ENCODE results near the gene SUCLG2.
A peak's percentile ranks its signal among the peaks of the same experiment; 100 is the strongest.

SUCLG2 gene

GRCh38 chr3:67516496-67516895 lies 137.9 kb downstream of the SUCLG2 start:
- DNase-seq: no peak

GRCh38 chr3:67515778-67516177 lies 138.6 kb downstream of the SUCLG2 start:
- Histone ChIP-seq H3K4me3 (ENCODE audit: low read depth, low read length) (no peak overlapping the region), H3K9me3 (ENCODE audit: severe bottlenecking) (no peaks in the 10 kb centered on the region), H3K36me3 (0 out of 2 replicates have a peak, but pooled peaks cover 4% of the 10 kb centered on the region), H3K27me3 (ENCODE audit: insufficient read depth, low read depth, severe bottlenecking) (no peaks in the 10 kb centered on the region), H3K27ac (no peak overlapping the region)
- TF ChIP-seq, protein P1, sequence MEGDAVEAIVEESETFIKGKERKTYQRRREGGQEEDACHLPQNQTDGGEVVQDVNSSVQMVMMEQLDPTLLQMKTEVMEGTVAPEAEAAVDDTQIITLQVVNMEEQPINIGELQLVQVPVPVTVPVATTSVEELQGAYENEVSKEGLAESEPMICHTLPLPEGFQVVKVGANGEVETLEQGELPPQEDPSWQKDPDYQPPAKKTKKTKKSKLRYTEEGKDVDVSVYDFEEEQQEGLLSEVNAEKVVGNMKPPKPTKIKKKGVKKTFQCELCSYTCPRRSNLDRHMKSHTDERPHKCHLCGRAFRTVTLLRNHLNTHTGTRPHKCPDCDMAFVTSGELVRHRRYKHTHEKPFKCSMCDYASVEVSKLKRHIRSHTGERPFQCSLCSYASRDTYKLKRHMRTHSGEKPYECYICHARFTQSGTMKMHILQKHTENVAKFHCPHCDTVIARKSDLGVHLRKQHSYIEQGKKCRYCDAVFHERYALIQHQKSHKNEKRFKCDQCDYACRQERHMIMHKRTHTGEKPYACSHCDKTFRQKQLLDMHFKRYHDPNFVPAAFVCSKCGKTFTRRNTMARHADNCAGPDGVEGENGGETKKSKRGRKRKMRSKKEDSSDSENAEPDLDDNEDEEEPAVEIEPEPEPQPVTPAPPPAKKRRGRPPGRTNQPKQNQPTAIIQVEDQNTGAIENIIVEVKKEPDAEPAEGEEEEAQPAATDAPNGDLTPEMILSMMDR (IDR thresholded peaks at IDR 0.05; ENCODE audit: low read depth, low read length): no peak
- peak; percentile 39 for DNase-seq

More at GRCh38 chr3:67516496-67516895, 137.9 kb downstream of the SUCLG2 start:
- no peak overlapping the region for H3K27ac ChIP-seq
- H3K27me3 ChIP-seq (ENCODE audit: insufficient read depth, low read depth, severe bottlenecking): no peaks in the 10 kb centered on the region
- TF ChIP-seq, protein P1 (IDR thresholded peaks at IDR 0.05; ENCODE audit: low read depth, low read length): no peak
- H3K4me3 ChIP-seq (ENCODE audit: low read depth, low read length): no peak overlapping the region
- H3K36me3 ChIP-seq: 0 out of 2 replicates have a peak, but pooled peaks cover 4% of the 10 kb centered on the region
- H3K9me3 ChIP-seq (ENCODE audit: severe bottlenecking): no peaks in the 10 kb centered on the region

DNA sequence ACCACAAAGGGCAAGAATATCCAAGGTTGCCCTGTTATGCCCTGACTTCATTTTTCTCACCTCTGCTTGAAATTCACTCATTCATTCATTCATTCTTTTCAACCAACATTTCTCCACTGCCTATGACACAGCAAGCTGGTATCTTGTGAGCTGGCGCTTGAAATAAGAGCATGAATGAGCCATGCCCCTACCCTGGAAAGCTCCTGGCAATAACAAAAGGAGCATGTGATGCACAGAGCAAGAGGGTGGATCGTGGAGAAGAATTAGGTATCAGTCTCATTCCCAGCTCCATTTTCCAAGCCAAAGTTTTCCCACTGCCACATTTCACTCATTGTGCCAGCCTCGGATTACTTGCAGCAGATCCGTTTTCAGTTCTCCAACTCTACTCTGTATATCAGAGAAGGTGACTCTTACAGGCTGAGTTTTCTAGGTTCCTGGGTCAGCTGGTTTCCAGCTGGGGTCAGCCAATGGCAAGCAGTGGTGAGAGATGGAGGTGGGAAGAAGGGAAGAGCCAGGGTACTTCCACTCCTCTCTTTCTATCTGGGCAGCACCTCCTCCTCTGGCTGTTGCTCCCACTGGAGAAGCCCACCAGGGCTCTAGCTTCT lies 144.8 kb downstream of the SUCLG2 start:
- Histone ChIP-seq H3K9me3 (ENCODE audit: severe bottlenecking) (no peaks in the 10 kb centered on the region), H3K36me3 (0 out of 2 replicates have a peak, but pooled peaks cover 2% of the 10 kb centered on the region), H3K4me3 (ENCODE audit: low read depth, low read length) (no peak overlapping the region), H3K27ac (no peak overlapping the region), H3K27me3 (ENCODE audit: insufficient read depth, low read depth, severe bottlenecking) (no peaks in the 10 kb centered on the region)
- DNase-seq: no peak
- TF ChIP-seq, protein P1 (IDR thresholded peaks at IDR 0.05; ENCODE audit: low read depth, low read length): no peak

GRCh38 chr3:67507584-67507983 lies 146.8 kb downstream of the SUCLG2 start:
- Histone ChIP-seq H3K9me3 (ENCODE audit: severe bottlenecking) (no peaks in the 10 kb centered on the region), H3K36me3 (no peaks in the 10 kb centered on the region), H3K4me3 (ENCODE audit: low read depth, low read length) (no peak overlapping the region), H3K27me3 (ENCODE audit: insufficient read depth, low read depth, severe bottlenecking) (no peaks in the 10 kb centered on the region), H3K27ac (no peak overlapping the region)
- TF ChIP-seq, protein P1 (IDR thresholded peaks at IDR 0.05; ENCODE audit: low read depth, low read length): no peak
- DNase-seq: no peak

- Histone ChIP-seq H3K4me3 (ENCODE audit: low read depth, low read length) (no peak overlapping the region), H3K27me3 (ENCODE audit: insufficient read depth, low read depth, severe bottlenecking) (no peaks in the 10 kb centered on the region), H3K36me3 (no peaks in the 10 kb centered on the region), H3K9me3 (ENCODE audit: severe bottlenecking) (no peaks in the 10 kb centered on the region), H3K27ac (no peak overlapping the region)
- TF ChIP-seq, protein P1 (IDR thresholded peaks at IDR 0.05; ENCODE audit: low read depth, low read length): no peak
- no peak for DNase-seq
These were observed 153.7 kb downstream of the SUCLG2 start for GRCh38 chr3:67500709-67501108.

- Histone ChIP-seq H3K4me3 (ENCODE audit: low read depth, low read length) (no peak overlapping the region), H3K9me3 (ENCODE audit: severe bottlenecking) (no peaks in the 10 kb centered on the region), H3K27ac (no peak overlapping the region), H3K27me3 (ENCODE audit: insufficient read depth, low read depth, severe bottlenecking) (no peaks in the 10 kb centered on the region), H3K36me3 (no peaks in the 10 kb centered on the region)
- no peak for DNase-seq
- TF ChIP-seq, protein P1 (IDR thresholded peaks at IDR 0.05; ENCODE audit: low read depth, low read length): no peak
These were observed 156.7 kb downstream of the SUCLG2 start for GRCh38 chr3:67497746-67498145.

All from WERI-Rb-1 (cell line).